Activated CD4-positive, CD25-positive, alpha-beta regulatory T cell (primary cell): Measurements from ENCODE around the gene SEPTIN5.
A peak's percentile ranks its signal among the peaks of the same experiment; 100 is the strongest.

ENCODE experiments used
- DNase-seq, 4 experiments: peaks; one replicate each; lab custom pipeline; 2025; lab: John Stamatoyannopoulos, UW

Gene SEPTIN5

DNA sequence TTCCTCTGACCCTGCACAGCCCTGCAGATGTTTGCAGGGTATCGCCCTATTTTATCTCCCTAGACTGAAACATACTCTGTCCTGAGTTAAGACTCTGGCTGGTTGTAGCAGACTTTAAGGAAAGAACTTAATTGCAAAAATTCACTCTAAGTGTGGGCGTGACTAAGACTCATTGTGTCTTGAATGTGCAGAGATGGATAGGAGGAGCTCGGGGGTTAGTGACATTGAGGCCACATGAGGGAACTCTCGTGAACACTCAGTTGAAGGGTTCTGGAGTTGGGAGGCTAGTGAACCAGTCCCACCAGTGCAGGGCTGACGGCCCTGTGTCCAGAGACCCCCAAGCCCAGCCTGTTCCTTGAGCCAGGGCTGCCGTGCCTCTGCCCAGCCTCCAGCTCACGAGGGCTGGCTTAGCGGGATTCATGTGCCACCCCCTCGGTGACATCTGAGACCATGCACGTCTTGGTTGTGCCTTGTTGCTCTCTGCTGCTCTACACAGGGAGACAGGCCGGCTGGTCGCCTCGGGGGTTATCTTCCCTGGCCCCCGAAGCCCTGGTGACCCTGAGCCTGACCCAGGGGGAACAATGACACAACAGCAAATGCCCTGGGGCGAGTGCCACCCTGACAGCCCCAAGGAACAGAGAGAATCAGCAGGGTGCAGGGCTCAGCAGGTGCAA is 34.8 kb downstream of the SEPTIN5 start:
- no peak for DNase-seq

- no peak for DNase-seq
Measured at GRCh38 chr22:19749876-19750275, 35.6 kb downstream of the SEPTIN5 start.

DNA sequence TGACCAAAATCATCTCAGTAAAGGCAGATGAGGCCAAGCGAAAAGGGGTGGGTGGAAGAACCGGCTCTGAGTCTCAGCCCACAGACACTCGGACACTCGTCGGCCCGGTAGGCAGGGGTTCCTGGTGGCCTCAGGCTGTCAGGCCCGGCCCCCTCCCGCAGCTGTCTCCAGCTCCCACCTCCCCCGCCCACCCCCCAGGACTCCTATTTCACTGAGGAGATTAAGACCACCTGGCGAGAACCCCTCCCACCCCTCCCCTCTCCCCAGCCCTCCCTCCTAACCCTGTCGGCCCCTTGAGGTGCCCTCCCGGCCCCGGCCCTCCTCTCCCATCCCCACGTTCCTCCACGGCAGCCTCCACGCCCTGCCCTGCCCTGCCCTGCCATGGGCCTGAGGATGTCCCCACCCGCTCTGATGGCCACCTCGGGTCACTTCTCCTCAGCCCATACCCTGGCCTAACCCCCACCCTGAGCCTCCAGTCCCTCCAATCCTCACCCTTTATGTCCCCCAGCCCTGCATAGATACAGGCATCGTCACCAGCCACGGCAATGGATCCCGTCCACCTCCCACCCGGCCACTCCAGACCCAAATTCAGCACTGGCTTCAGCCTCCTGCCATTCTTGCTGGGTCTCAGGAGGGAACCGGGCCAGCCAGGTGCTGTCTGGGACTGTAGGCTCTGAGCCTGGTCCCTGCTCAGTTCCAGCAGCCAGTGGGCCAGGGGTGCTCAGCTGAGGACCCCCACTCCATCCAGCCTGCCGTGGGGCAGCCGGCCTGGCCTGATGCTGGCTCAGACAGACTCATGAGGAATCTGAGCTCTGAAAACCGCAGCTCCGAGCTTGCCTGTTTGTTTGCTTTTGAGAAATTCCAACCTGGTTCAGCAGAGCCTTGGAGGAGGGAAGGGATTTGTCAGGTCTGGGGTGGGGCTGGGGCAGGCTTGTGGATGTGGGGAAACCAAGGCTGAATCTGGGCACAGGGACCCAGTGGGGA is 36.5 kb downstream of the SEPTIN5 start:
- DNase-seq = no peak

DNA sequence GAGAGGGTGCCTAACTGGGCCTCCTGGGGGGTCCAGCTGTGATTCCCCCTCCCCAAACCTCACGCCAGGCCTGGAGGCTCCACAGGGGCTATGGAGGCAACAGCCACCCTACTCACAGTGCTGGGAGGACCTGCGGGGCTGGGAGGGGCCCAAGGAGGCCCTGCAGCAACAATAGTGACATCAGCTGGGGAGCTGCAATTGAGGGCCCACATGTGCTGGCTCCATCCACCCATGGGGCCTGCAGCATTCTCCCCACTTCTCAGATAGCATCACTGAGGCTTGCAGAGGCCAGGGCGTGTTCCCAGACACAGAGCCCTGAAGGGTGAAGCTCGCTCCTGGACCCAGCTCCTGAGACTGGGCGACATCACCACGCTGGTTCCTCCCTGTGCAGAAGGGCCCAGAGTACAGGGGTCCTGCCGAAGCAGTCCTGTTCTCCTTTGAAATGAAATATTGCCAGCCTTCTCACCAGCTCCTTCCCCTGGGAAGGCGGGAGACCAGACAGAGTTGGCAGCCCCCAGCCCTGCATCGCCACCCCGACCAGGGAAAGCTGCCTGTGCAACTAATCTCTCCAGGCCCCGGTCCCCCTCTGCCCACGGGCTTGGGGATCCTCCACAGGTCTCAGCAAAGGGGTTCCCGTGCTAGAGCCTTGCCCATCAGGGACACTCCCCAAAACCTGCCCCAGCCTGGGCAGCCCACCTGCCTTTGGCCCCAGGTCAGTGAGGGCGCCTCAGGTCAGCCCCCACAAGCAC is 37.4 kb downstream of the SEPTIN5 start:
- DNase-seq = no peak

DNA sequence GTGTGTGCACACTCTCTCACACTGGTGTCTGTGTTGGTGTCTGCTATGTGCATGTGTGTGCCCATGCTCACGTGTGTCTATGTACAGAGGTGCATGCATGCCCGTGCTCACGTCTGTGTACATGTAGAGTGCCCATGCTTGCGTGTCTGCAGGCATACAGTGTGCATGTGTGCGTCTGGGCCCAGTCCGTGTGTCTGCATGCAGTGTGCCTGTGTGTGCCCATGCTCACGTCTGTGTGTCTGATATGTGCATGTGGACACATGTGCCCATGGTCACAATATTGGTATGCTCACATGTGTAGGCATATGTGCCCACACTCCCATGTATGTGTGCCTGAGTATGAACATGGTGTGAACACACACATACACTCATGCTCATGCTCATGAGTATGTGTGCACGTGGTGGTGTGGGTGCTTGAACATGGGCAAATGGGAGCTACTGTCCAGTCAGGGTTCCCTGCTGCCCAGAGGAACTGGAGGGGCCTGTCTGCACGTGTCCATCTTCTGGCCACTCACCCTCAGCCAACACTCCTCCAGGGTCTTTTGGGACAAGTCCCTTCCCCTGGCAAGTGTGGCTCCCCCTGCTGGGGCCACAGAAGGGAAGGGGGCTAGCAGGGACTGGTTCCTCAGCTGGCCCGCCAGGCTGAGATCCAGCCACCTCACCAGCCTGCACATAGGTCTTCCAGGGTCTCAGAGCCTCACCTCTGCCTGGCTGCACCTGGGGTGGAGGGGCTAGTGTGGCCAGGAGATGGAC is 39.0 kb downstream of the SEPTIN5 start:
- DNase-seq = no peak

- DNase-seq = no peak
Measured at GRCh38 chr22:19753996-19754700, 39.8 kb downstream of the SEPTIN5 start.

DNA sequence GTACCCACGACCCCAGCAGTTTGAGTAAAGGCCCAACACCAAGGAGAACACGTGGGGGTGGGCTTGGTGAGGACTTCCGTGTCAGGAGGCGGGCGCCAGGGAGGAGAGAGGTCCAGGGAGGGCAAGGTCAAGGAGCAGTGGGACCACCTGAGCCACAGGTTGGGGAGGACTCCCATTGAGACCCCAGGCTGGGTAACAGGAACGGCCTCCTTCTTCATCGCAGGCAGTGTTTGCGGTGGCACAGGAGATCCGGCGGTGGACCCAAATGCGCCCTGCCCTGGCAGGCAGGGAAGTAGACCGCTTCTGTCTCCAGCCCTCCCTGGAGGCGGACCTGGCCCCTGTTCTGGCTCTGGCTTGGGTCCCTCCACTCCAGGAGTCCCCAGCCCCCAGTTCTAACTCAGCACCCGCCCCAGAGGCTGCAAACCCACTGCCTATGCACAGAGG is 40.4 kb downstream of the SEPTIN5 start:
- no peak for DNase-seq

DNA sequence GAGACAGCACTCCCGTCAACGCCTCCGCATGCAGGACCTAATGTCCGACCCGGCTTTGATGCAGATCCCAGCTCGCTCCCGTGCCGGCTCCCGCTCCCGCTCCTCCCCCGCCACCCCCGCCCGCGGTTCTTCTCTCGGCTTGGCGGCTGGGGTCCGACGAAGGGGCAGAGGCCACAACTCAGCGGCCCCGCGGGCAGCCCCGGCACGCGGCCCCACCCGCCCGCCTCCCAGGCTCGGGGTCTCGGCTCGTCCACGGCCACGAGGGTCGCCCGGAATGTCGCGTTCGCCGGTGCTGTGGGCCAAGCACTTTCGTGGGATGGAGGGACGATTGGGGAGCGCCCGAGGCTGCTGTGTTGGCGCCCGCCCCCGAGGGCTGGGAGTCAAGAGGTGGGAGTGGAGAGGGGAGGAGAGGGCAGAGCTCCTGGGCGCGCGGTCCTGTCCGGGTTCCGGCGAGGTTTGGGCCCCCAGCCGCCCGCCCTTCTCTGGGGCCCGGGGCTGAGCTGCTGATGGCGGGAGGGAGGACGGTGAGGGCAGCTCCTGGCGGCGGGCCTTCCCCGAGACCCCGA is 40.9 kb downstream of the SEPTIN5 start:
- DNase-seq = no peak

- no peak for DNase-seq
Measured at GRCh38 chr22:19755722-19756287, 41.5 kb downstream of the SEPTIN5 start.

DNA sequence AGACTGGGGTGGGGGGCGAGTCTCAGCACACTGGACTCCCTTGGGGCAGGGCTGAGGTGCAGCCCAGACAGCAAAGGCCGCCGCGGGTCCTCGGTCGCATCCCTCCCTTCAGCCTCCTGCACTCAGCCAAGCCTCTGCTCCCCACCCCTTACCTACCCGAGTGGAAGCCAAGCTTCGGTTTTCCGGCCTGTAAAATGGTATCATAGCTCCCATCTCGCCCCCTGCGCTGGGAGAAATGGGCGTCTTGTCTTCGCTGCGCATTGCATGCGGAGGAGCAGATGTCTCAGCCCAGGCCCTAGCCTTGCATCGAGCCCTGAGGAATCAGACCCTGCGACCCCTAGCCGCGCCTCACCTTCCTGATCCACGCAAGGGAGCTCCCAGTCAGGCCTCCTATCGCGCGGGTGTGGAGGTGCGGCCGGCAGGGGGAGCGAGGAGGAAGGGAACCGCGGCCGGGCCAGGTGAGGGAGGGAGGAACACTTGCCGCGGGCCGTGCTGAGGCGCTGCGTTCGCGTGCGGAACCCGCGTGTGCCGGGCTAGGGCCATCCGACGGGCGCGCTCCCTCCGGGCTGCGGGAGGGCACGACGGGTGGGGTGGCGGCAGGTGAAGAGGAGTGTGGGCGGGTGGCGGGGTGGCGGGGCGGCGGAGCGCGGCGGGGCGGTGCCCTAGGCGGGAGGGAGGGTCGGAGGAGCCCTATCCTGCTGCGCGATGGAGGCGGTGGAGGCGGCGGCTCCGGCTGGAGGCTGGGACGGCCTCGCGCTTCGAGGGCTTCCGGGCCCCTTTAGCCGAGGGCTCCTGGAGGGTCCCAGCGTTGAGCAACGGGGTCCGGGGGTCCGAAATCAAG is 42.2 kb downstream of the SEPTIN5 start:
- peak; percentile 34 to 63 (median 51) for DNase-seq

DNA sequence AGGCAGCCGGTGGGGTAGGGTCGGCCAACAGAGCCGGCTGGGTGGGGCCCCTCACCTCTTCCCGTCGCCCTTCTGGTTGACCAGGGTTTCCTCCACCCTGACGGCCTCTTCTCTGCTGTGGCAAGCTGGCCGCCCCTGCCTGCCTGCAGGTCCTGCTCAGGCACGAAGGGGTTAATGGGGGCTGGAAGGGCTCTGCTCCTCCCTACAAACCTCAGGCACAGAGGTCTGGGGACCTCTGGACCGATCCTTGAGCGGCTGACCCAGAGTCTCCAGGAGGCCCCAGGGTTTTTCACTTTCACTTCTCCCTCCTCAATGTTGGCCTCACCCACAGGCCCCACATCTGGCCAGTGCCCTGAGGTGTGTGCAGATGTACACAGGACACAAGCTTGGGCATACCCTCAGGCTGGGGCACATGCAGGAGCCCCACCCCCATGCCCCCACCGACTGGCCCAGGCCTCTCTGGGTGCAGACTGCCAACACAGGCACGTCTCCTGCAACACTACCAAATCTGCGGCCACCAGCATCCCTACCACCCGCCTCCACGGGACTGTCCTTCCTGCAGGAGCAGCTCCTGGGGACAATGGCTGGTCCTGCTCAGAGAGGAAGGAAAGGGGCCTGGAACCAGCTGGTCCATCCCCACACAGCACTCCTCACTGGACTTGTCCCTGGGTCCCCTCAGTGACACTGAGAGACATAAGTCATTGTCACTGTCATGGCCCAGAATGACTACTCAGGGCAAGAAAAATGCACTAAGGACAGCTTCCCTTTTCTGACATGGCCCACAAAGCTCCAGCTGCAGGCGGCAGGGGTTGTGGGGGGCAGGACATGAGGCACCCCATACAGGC is 43.1 kb downstream of the SEPTIN5 start:
- no peak for DNase-seq

DNA sequence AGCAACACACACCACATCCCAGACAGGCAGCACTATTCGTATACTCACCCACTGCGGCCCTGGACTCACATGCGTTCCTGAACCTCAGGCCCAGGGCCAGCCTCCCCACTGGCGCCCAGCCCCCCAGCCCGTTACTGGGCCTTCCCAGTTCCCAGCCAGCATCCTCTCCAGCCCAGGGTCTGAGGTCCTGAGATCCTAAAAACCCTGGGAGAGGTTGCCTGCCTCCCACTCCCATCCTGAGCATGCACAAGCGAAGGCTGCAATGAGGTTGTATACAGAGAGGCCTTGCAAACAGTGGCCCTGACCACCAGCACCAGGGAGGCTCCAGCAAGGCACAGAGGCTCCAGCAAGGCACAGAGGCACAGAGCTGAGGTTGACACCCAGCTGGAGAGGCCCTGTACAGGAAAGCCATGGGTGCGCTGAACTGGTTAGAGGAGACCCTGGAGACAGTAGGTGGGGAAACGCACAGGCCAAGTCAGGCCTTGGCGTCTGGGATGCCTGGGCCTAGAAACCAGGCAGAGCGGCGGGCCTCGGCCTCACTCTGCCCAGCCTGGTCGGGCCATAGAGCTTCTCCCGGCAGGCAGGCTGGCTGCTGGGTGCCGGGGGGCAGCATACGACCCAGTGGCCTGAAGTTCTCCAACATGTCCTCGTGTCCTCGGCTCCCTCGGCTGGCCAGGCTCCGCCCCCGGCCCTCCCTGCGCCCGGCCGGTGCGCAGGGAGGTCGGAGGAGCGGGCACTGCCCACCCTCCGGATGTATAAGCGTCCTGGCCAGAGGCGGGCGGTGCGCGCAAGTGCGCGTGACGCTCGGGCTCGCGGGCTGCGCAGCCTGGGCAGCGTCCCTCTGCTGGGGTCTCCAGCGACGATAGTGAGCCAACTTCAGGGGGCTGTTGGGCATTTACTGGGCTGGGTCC is 43.9 kb downstream of the SEPTIN5 start:
- no peak for DNase-seq

DNA sequence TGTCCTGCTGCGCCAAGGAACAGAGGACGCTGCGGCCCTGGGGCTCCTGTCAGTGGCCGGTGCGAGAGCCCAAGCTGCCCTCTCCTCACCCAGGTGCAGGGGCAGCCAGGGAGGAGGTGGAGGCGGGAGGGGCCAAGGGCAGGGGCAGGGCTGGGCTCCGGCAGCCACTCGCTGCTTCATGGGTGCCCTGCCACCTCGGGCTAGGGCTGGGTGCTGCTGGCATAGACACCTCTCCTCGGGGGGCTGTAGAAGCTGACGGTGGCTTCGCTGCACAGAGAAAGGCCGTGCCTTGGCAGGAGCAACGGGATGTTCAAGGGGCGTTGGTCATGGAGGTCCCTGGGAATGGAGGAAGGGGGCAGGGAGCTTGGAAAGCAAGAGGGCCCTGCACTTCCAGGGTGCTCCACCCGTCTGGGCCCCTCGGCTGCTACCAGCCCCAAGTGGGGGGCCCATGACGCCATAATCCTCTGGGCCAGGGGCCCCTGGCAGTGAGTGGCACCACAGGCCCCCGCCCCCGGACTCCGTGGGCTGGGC is 44.7 kb downstream of the SEPTIN5 start:
- no peak for DNase-seq

- no peak for DNase-seq
Measured at GRCh38 chr22:19759427-19760057, 45.2 kb downstream of the SEPTIN5 start.

- no peak for DNase-seq
Measured at GRCh38 chr22:19760058-19760950, 46.0 kb downstream of the SEPTIN5 start, which contains the start of gene TBX1. TSS of gene TBX1 (plus strand) at chr22:19760778. CDS start at chr22:19760844, 66 bp downstream.
